NT2/D1 (cell line): ENCODE results near the gene TAOK3.

ENCODE experiments used
- YY1 ChIP-seq: IDR thresholded peaks from 2 replicates; pipeline ENCODE4 v1.6.1; 2011; ENCODE audit not compliant: insufficient read length, insufficient read depth
- ZNF274 ChIP-seq: IDR thresholded peaks from 2 replicates; pipeline ENCODE4 v1.6.1; 2011; ENCODE audit warnings: mild to moderate bottlenecking, low read depth, low read length

GRCh38 chr12:118188690-118189371 is 183.9 kb downstream of the TAOK3 start:
- no peak for TF ChIP-seq YY1
- no peak for TF ChIP-seq ZNF274
